ENCODE measurements around the gene SETD7.

The SETD7 gene

GRCh38 chr4:139556071-139556723 is at the start of gene SETD7:
Gene SETD7, minus strand, starts transcription at chr4:139556219. Its CDS starts 82 bp downstream, at chr4:139556137.
- DNase-seq (ENCODE audit: low read depth) = peak; percentile 2

- no peak for DNase-seq (ENCODE audit: low read depth)
These were observed 49.5 kb upstream of the SETD7 start for GRCh38 chr4:139605516-139605915.

- no peak for DNase-seq (ENCODE audit: low read depth)
These were observed 47.8 kb upstream of the SETD7 start for GRCh38 chr4:139603576-139604410.

GRCh38 chr4:139602776-139603360 is 46.8 kb upstream of the SETD7 start:
- DNase-seq (ENCODE audit: low read depth) = no peak

GRCh38 chr4:139600662-139601061 is 44.6 kb upstream of the SETD7 start:
- no peak for DNase-seq (ENCODE audit: low read depth)

- DNase-seq (ENCODE audit: low read depth) = no peak
These were observed 43.8 kb upstream of the SETD7 start for GRCh38 chr4:139599594-139600374.

GRCh38 chr4:139599076-139599475 is 43.1 kb upstream of the SETD7 start:
- no peak for DNase-seq (ENCODE audit: low read depth)

- no peak for DNase-seq (ENCODE audit: low read depth)
These were observed 40.8 kb upstream of the SETD7 start for GRCh38 chr4:139596684-139597279.

GRCh38 chr4:139596034-139596683 is 40.1 kb upstream of the SETD7 start:
- no peak for DNase-seq (ENCODE audit: low read depth)

- no peak for DNase-seq (ENCODE audit: low read depth)
These were observed 38.7 kb upstream of the SETD7 start for GRCh38 chr4:139594591-139595185.

- no peak for DNase-seq (ENCODE audit: low read depth)
These were observed 37.1 kb upstream of the SETD7 start for GRCh38 chr4:139593091-139593564.

- no peak for DNase-seq (ENCODE audit: low read depth)
These were observed 33.5 kb upstream of the SETD7 start for GRCh38 chr4:139589336-139590018.

GRCh38 chr4:139587446-139587845 is 31.4 kb upstream of the SETD7 start:
- no peak for DNase-seq (ENCODE audit: low read depth)

- DNase-seq (ENCODE audit: low read depth) = no peak
These were observed 29.5 kb upstream of the SETD7 start for GRCh38 chr4:139585473-139585872.

GRCh38 chr4:139584784-139585183 is 28.8 kb upstream of the SETD7 start:
- DNase-seq (ENCODE audit: low read depth) = no peak

GRCh38 chr4:139584013-139584412 is 28.0 kb upstream of the SETD7 start:
- DNase-seq (ENCODE audit: low read depth) = no peak

- DNase-seq (ENCODE audit: low read depth) = no peak
These were observed 26.0 kb upstream of the SETD7 start for GRCh38 chr4:139582044-139582443.

- DNase-seq (ENCODE audit: low read depth) = no peak
These were observed 25.1 kb upstream of the SETD7 start for GRCh38 chr4:139581096-139581495.

- DNase-seq (ENCODE audit: low read depth) = no peak
These were observed 20.2 kb upstream of the SETD7 start for GRCh38 chr4:139576219-139576618.

GRCh38 chr4:139575072-139575471 is 19.1 kb upstream of the SETD7 start:
- DNase-seq (ENCODE audit: low read depth) = no peak

Measured in stimulated activated CD8-positive, alpha-beta memory T cell treated with anti-CD3 and anti-CD28 coated beads, Interleukin-12 subunit alpha, Interleukin-12 subunit beta, amount 100 ng/mL, for 1 hour (primary cell).